ENCODE results near the gene TPCN1. TPM values are rescaled to one million over a fixed set of nuclear protein-coding genes. Genes with fewer than 3 reads are reported as not detected.
"Not testable (repeated sequence)": the region's sequence is repeated elsewhere in the genome, so short reads cannot be mapped to it uniquely, and the experiment has no call there.

Gene TPCN1
- total RNA-seq, 2 donors from 2014 or later = 54.7 to 111 TPM

GRCh38 chr12:113189361-113189760 lies 31.9 kb upstream of the TPCN1 start:
- no peak for ATAC-seq
- H3K9me3 Mint-ChIP-seq = no peaks in the 10 kb centered on the region
- H3K27ac Mint-ChIP-seq = no peak overlapping the region

GRCh38 chr12:113190761-113191160 lies 30.5 kb upstream of the TPCN1 start:
- H3K36me3 Mint-ChIP-seq = peaks cover 15 to 22% of the 10 kb centered on the region in 2 donors

More at GRCh38 chr12:113189361-113189760, 31.9 kb upstream of the TPCN1 start:
- no peak for DNase-seq (ENCODE audit: low spot score in 2 of 2)
- peaks cover 19 to 22% of the 10 kb centered on the region in 2 donors for H3K36me3 Mint-ChIP-seq

GRCh38 chr12:113191227-113191626 lies 30.0 kb upstream of the TPCN1 start:
- Mint-ChIP-seq H3K36me3 (peaks cover 12 to 19% of the 10 kb centered on the region in 2 donors), H3K9me3 (no peaks in the 10 kb centered on the region), H3K27ac (no peak overlapping the region)
- DNase-seq (ENCODE audit: low spot score in 2 of 2) (no peak), ATAC-seq (no peak)

More at GRCh38 chr12:113190761-113191160, 30.5 kb upstream of the TPCN1 start:
- DNase-seq (ENCODE audit: low spot score in 2 of 2) = no peak
- ATAC-seq = peak in 1 of 2 donors; percentile 30
- H3K9me3 Mint-ChIP-seq = no peaks in the 10 kb centered on the region
- H3K27ac Mint-ChIP-seq = no peak overlapping the region

GRCh38 chr12:113194971-113195391 lies 26.3 kb upstream of the TPCN1 start:
- DNase-seq (ENCODE audit: low spot score in 2 of 2) = no peak

GRCh38 chr12:113195598-113195997 lies 25.7 kb upstream of the TPCN1 start:
- no peak for ATAC-seq
- H3K9me3 Mint-ChIP-seq = no peaks in the 10 kb centered on the region
- DNase-seq (ENCODE audit: low spot score in 2 of 2) = no peak

More at GRCh38 chr12:113194971-113195391, 26.3 kb upstream of the TPCN1 start:
- Mint-ChIP-seq H3K27ac (no peak overlapping the region), H3K36me3 (no peaks in the 10 kb centered on the region), H3K9me3 (no peaks in the 10 kb centered on the region)
- no peak for ATAC-seq

GRCh38 chr12:113196582-113196981 lies 24.7 kb upstream of the TPCN1 start:
- ATAC-seq (peak in 1 of 2 donors; percentile 9), DNase-seq (ENCODE audit: low spot score in 2 of 2) (no peak)
- Mint-ChIP-seq H3K9me3 (no peaks in the 10 kb centered on the region), H3K27ac (no peak overlapping the region), H3K36me3 (no peaks in the 10 kb centered on the region)

More at GRCh38 chr12:113195598-113195997, 25.7 kb upstream of the TPCN1 start:
- Mint-ChIP-seq H3K36me3 (no peaks in the 10 kb centered on the region), H3K27ac (peak overlapping the region in 1 of 2 donors; percentile 72)

- no peak overlapping the region for H3K27ac Mint-ChIP-seq
- DNase-seq (ENCODE audit: low spot score in 2 of 2) (peak in 1 of 2 donors; percentile 59), ATAC-seq (peak; percentile 98 to 99)
- H3K9me3 Mint-ChIP-seq = no peaks in the 10 kb centered on the region
- no peaks in the 10 kb centered on the region for H3K36me3 Mint-ChIP-seq
These were observed 24.3 kb upstream of the TPCN1 start for GRCh38 chr12:113196990-113197389.

- Mint-ChIP-seq H3K9me3 (no peaks in the 10 kb centered on the region), H3K36me3 (no peaks in the 10 kb centered on the region), H3K27ac (no peak overlapping the region)
- ATAC-seq (no peak), DNase-seq (ENCODE audit: low spot score in 2 of 2) (no peak)
These were observed 23.7 kb upstream of the TPCN1 start for GRCh38 chr12:113197518-113198077.

- H3K9me3 Mint-ChIP-seq = no peaks in the 10 kb centered on the region
- H3K36me3 Mint-ChIP-seq = no peaks in the 10 kb centered on the region
- no peak overlapping the region for H3K27ac Mint-ChIP-seq
- ATAC-seq (no peak), DNase-seq (ENCODE audit: low spot score in 2 of 2) (no peak)
These were observed 23.0 kb upstream of the TPCN1 start for GRCh38 chr12:113198296-113198695.

- Mint-ChIP-seq H3K27ac (no peak overlapping the region), H3K9me3 (no peaks in the 10 kb centered on the region), H3K36me3 (no peaks in the 10 kb centered on the region)
- ATAC-seq (no peak), DNase-seq (ENCODE audit: low spot score in 2 of 2) (no peak)
These were observed 21.1 kb upstream of the TPCN1 start for GRCh38 chr12:113200021-113200797.

- DNase-seq (ENCODE audit: low spot score in 2 of 2) (no peak), ATAC-seq (no peak)
- no peak overlapping the region for H3K27ac Mint-ChIP-seq
- H3K9me3 Mint-ChIP-seq = peaks cover 0 to 4% of the 10 kb centered on the region in 2 donors
- H3K36me3 Mint-ChIP-seq = peaks cover 2 to 4% of the 10 kb centered on the region in 2 donors
These were observed 19.8 kb upstream of the TPCN1 start for GRCh38 chr12:113201187-113202177.

- no peak for DNase-seq (ENCODE audit: low spot score in 2 of 2)
- peaks cover 0 to 5% of the 10 kb centered on the region in 2 donors for H3K9me3 Mint-ChIP-seq
- no peak overlapping the region for H3K27ac Mint-ChIP-seq
- H3K36me3 Mint-ChIP-seq = peaks cover 4 to 10% of the 10 kb centered on the region in 2 donors
- no peak for ATAC-seq
These were observed 18.8 kb upstream of the TPCN1 start for GRCh38 chr12:113202300-113203075.

GRCh38 chr12:113203852-113204760 lies 17.2 kb upstream of the TPCN1 start:
- ATAC-seq (no peak), DNase-seq (ENCODE audit: low spot score in 2 of 2) (no peak)
- H3K27ac Mint-ChIP-seq = peak overlapping the region in 1 of 2 donors; percentile 88
- H3K9me3 Mint-ChIP-seq = peaks cover 0 to 5% of the 10 kb centered on the region in 2 donors
- peaks cover 4 to 11% of the 10 kb centered on the region in 2 donors for H3K36me3 Mint-ChIP-seq

- DNase-seq (ENCODE audit: low spot score in 2 of 2) = no peak
- H3K36me3 Mint-ChIP-seq = peaks cover 4 to 11% of the 10 kb centered on the region in 2 donors
- peaks cover 0 to 5% of the 10 kb centered on the region in 2 donors for H3K9me3 Mint-ChIP-seq
- ATAC-seq = no peak
- no peak overlapping the region for H3K27ac Mint-ChIP-seq
These were observed 16.5 kb upstream of the TPCN1 start for GRCh38 chr12:113204804-113205203.

- not testable (repeated sequence) for DNase-seq (ENCODE audit: low spot score in 2 of 2); H3K9me3 Mint-ChIP-seq; ATAC-seq
- H3K27ac Mint-ChIP-seq = peak overlapping the region in 1 of 2 donors; percentile 48
- H3K36me3 Mint-ChIP-seq = peaks cover 4 to 21% of the 10 kb centered on the region in 2 donors
These were observed 14.5 kb upstream of the TPCN1 start for GRCh38 chr12:113206802-113207201.
